H9 (cell line): ENCODE measurements around the gene SCFD2. TPM values are rescaled to one million over a fixed set of nuclear protein-coding genes. Genes with fewer than 3 reads are reported as not detected.

Experiments
- DNase-seq: peaks from one replicate; pipeline ENCODE4 v3.0.0-alpha.2; 2017
- H2AFZ ChIP-seq: one replicate; pipeline ENCODE4 v1.6.1; 2013; ENCODE audit warnings: mild to moderate bottlenecking, low read length, control low read depth, moderate library complexity
- H2AK5ac ChIP-seq: 2 replicates; pipeline ENCODE4 v1.6.1; 2013; ENCODE audit warnings: low read length, control low read depth, mixed read lengths; ENCODE audit not compliant: insufficient read length
- H2BK120ac ChIP-seq: one replicate; pipeline ENCODE4 v1.6.1; 2013; ENCODE audit warnings: low read depth, mild to moderate bottlenecking, low read length, control low read depth, inconsistent platforms; ENCODE audit not compliant: poor library complexity, severe bottlenecking
- H2BK12ac ChIP-seq: 2 replicates; pipeline ENCODE4 v1.6.1; 2013; ENCODE audit warnings: low read length, control low read depth, mixed read lengths, low read depth; ENCODE audit not compliant: insufficient read length
- H2BK15ac ChIP-seq: 2 replicates; pipeline ENCODE4 v1.6.1; 2013; ENCODE audit warnings: low read depth, low read length, control low read depth
- H2BK20ac ChIP-seq: one replicate; pipeline ENCODE4 v1.6.1; 2013; ENCODE audit warnings: low read depth, mild to moderate bottlenecking, low read length, control low read depth, inconsistent platforms; ENCODE audit not compliant: poor library complexity, severe bottlenecking
- H2BK5ac ChIP-seq: 2 replicates; pipeline ENCODE4 v1.6.1; 2013; ENCODE audit warnings: low read length, control low read depth, mixed read lengths; ENCODE audit not compliant: insufficient read length
- H3K14ac ChIP-seq: 2 replicates; pipeline ENCODE4 v1.6.1; 2013; ENCODE audit warnings: low read length, control low read depth; ENCODE audit not compliant: insufficient read depth
- H3K18ac ChIP-seq: 2 replicates; pipeline ENCODE4 v1.6.1; 2013; ENCODE audit warnings: low read depth, mild to moderate bottlenecking, mixed read lengths, low read length, control low read depth; ENCODE audit not compliant: insufficient read length
- H3K23ac ChIP-seq: 2 replicates; pipeline ENCODE4 v1.6.1; 2013; ENCODE audit warnings: low read length, control low read depth, mixed read lengths, low read depth; ENCODE audit not compliant: insufficient read length
- H3K23me2 ChIP-seq: 2 replicates; pipeline ENCODE4 v1.6.1; 2013; ENCODE audit warnings: low read depth, mild to moderate bottlenecking, mixed read lengths, low read length, control low read depth; ENCODE audit not compliant: insufficient read length, poor library complexity, severe bottlenecking
- H3K27ac ChIP-seq: 2 replicates; pipeline ENCODE4 v1.5.1; 2013; ENCODE audit warnings: low read length, control low read depth, mixed read lengths, low read depth; ENCODE audit not compliant: insufficient read length
- H3K27me3 ChIP-seq: 2 replicates; pipeline ENCODE4 v1.6.1; 2013; ENCODE audit warnings: low read length, control low read depth, inconsistent platforms; ENCODE audit not compliant: insufficient read depth
- H3K4ac ChIP-seq: 2 replicates; pipeline ENCODE4 v1.6.1; 2013; ENCODE audit warnings: low read depth, mild to moderate bottlenecking, control low read depth, inconsistent platforms, low read length, moderate library complexity
- H3K4me1 ChIP-seq: 2 replicates; pipeline ENCODE4 v1.6.1; 2013; ENCODE audit warnings: low read length, control low read depth, inconsistent platforms; ENCODE audit not compliant: insufficient read depth
- H3K4me2 ChIP-seq: 2 replicates; pipeline ENCODE4 v1.6.1; 2013; ENCODE audit warnings: low read length, control low read depth, mixed read lengths; ENCODE audit not compliant: insufficient read length, insufficient read depth
- H3K56ac ChIP-seq: 2 replicates; pipeline ENCODE4 v1.6.1; 2013; ENCODE audit warnings: low read depth, mild to moderate bottlenecking, mixed read lengths, low read length, control low read depth; ENCODE audit not compliant: insufficient read length
- H3K79me1 ChIP-seq: 2 replicates; pipeline ENCODE4 v1.6.1; 2013; ENCODE audit warnings: low read depth, mild to moderate bottlenecking, moderate library complexity, low read length, control low read depth, inconsistent platforms; ENCODE audit not compliant: insufficient read depth, poor library complexity, severe bottlenecking
- H3K79me2 ChIP-seq: 2 replicates; pipeline ENCODE4 v1.6.1; 2013; ENCODE audit warnings: low read length, control low read depth, inconsistent platforms; ENCODE audit not compliant: insufficient read depth
- H3K9ac ChIP-seq: 2 replicates; pipeline ENCODE4 v1.6.1; 2013; ENCODE audit warnings: low read length, control low read depth, mixed read lengths; ENCODE audit not compliant: insufficient read length; ENCODE audit errors: extremely low read depth
- H3K9me3 ChIP-seq: one replicate; pipeline ENCODE4 v1.6.1; 2013; ENCODE audit warnings: low read depth, low read length, inconsistent platforms; ENCODE audit not compliant: control insufficient read depth
- H3T11ph ChIP-seq: one replicate; pipeline ENCODE4 v1.6.1; 2013; ENCODE audit warnings: mild to moderate bottlenecking, low read length, control low read depth, inconsistent platforms
- H4K20me1 ChIP-seq: one replicate; pipeline ENCODE4 v1.6.1; 2013; ENCODE audit not compliant: control insufficient read depth, insufficient read length, insufficient read depth
- H4K5ac ChIP-seq: 2 replicates; pipeline ENCODE4 v1.6.1; 2013; ENCODE audit warnings: low read depth, mild to moderate bottlenecking, mixed read lengths, low read length, control low read depth; ENCODE audit not compliant: insufficient read length
- H4K8ac ChIP-seq: replicated peaks from 2 replicates; pipeline ENCODE4 v1.6.1; 2013; ENCODE audit warnings: low read length, control low read depth, mixed read lengths, low read depth; ENCODE audit not compliant: insufficient read length
- H4K91ac ChIP-seq: 2 replicates; pipeline ENCODE4 v1.6.1; 2013; ENCODE audit warnings: low read depth, mild to moderate bottlenecking, moderate library complexity, mixed read lengths, low read length, control low read depth; ENCODE audit not compliant: insufficient read length
- H3K27ac Mint-ChIP-seq, 3 experiments: 2 replicates in 2 of 3; 3 replicates in 1 of 3; pipeline ENCODE4 v1.8.0; 2020 to 2021; ENCODE audit warnings: mixed read lengths in 3 of 3, mild to moderate bottlenecking in 1 of 3, moderate library complexity in 1 of 3
- H3K27me3 Mint-ChIP-seq: 2 replicates; pipeline ENCODE4 v1.8.0; 2021; ENCODE audit warnings: low read depth, mild to moderate bottlenecking, moderate library complexity, mixed read lengths
- H3K36me3 Mint-ChIP-seq, 3 experiments: 2 replicates in 2 of 3; 3 replicates in 1 of 3; pipeline ENCODE4 v1.8.0; 2020 to 2021; ENCODE audit warnings: low read depth in 3 of 3, mixed read lengths in 3 of 3; ENCODE audit not compliant: insufficient read depth in 1 of 3
- H3K4me1 Mint-ChIP-seq, 2 experiments: 2 replicates each; pipeline ENCODE4 v1.8.0; 2020; ENCODE audit warnings: mixed read lengths in 2 of 2
- H3K4me3 Mint-ChIP-seq, 2 experiments: 2 replicates in 1 of 2; 3 replicates in 1 of 2; pipeline ENCODE4 v1.8.0; 2020 to 2021; ENCODE audit warnings: mild to moderate bottlenecking in 2 of 2, mixed read lengths in 2 of 2, moderate library complexity in 1 of 2
- H3K9me3 Mint-ChIP-seq, 2 experiments: 2 replicates in 1 of 2; 3 replicates in 1 of 2; pipeline ENCODE4 v1.8.0; 2020; ENCODE audit warnings: mild to moderate bottlenecking in 2 of 2, mixed read lengths in 2 of 2, moderate library complexity in 1 of 2
- WGBS: extraction: QIAGEN DNeasy Blood & Tissue Kit; methylation state at CpG from one replicate; pipeline ENCODE4 v1.1.7; 2013; ENCODE audit warnings: missing lambda C conversion rate, low lambda C conversion rate, mixed read lengths; ENCODE audit not compliant: insufficient read length; ENCODE audit errors: extremely low coverage; 5-methylcytosine and 5-hydroxymethylcytosine counted together
- total RNA-seq: library from RNA; stranded (reverse); gene quantifications from 2 replicates; pipeline ENCODE4 v1.2.1, GENCODE V29; 2021
- TF ChIP-seq, protein P1 (sequence below): fragments of 200-600 bp; sonication (generic); conservative IDR thresholded peaks from 3 replicates; pipeline ENCODE4 v1.8.0; 2021; ENCODE audit warnings: antibody characterized with exemption, mild to moderate bottlenecking

Gene SCFD2
- total RNA-seq, 1 experiment from 2014 or later: 10.1 TPM

DNA sequence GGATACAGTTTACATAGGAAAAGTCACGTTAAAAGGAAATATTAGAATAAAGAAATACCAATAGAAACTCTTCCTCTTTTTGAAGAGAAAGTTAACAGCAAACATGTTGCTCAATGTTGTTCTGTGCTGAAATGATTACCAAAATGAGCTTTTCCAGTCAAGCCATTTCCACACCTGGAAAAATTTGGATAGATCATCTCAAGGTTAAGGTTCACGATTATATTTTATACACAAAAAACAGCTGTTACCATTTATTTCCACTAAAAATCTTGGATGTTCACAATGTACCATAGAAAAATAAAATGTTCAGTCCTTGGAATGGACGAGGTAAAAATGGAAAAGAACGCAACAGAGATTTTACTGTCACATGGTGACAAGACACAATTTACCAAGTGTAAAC lies 218.7 kb downstream of the SCFD2 start:
- no CpG with 5 or more reads among the region's 4 CpGs for WGBS
- Histone ChIP-seq H3K56ac (no peak overlapping the region), H3K14ac (no peak overlapping the region), H2AK5ac (no peak overlapping the region), H3T11ph (no peak overlapping the region), H3K4me1 (no peaks in the 10 kb centered on the region), H3K4ac (no peak overlapping the region), H2BK15ac (no peak overlapping the region), H2BK120ac (no peak overlapping the region), H3K9me3 (no peaks in the 10 kb centered on the region), H3K9ac (no peak overlapping the region), H3K18ac (no peak overlapping the region), H3K23ac (no peak overlapping the region), H3K79me1 (no peaks in the 10 kb centered on the region), H3K23me2 (no peaks in the 10 kb centered on the region), H3K27ac (no peak overlapping the region), H3K79me2 (no peaks in the 10 kb centered on the region), H3K27me3 (no peaks in the 10 kb centered on the region), H2BK12ac (no peak overlapping the region), H3K4me2 (no peak overlapping the region), H2BK20ac (no peak overlapping the region), H4K5ac (no peak overlapping the region), H2BK5ac (no peak overlapping the region), H2AFZ (no peak overlapping the region), H4K91ac (no peak overlapping the region), H4K20me1 (no peaks in the 10 kb centered on the region), H4K8ac (no peak overlapping the region)
- Mint-ChIP-seq H3K27me3 (no peaks in the 10 kb centered on the region), H3K9me3 (no peaks in the 10 kb centered on the region), H3K4me3 (no peak overlapping the region), H3K4me1 (no peaks in the 10 kb centered on the region), H3K36me3 (no peaks in the 10 kb centered on the region), H3K27ac (no peak overlapping the region)
- TF ChIP-seq, protein P1, sequence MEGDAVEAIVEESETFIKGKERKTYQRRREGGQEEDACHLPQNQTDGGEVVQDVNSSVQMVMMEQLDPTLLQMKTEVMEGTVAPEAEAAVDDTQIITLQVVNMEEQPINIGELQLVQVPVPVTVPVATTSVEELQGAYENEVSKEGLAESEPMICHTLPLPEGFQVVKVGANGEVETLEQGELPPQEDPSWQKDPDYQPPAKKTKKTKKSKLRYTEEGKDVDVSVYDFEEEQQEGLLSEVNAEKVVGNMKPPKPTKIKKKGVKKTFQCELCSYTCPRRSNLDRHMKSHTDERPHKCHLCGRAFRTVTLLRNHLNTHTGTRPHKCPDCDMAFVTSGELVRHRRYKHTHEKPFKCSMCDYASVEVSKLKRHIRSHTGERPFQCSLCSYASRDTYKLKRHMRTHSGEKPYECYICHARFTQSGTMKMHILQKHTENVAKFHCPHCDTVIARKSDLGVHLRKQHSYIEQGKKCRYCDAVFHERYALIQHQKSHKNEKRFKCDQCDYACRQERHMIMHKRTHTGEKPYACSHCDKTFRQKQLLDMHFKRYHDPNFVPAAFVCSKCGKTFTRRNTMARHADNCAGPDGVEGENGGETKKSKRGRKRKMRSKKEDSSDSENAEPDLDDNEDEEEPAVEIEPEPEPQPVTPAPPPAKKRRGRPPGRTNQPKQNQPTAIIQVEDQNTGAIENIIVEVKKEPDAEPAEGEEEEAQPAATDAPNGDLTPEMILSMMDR: no peak
- no peak for DNase-seq
